Measurements from ENCODE around the gene ATP11A. TPM values are rescaled to one million over a fixed set of nuclear protein-coding genes. Genes with fewer than 3 reads are reported as not detected.

The ATP11A gene
- total and polyA plus RNA-seq, 11 donors: 20.5 to 146 (median 91.2) TPM

DNA sequence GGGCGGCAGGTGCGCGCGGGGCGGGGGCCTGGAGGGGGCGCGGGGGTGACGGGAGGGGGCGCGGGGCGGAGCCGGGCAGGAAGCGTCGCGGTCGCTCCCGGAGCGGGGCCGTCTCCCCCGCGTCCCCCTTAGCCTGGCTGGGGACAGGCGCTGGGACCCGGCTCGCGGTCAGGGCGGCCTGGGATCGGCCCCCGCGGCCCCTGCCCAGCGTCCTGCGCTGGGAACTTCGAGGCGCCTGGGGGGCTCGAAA lies 204.5 kb downstream of the ATP11A start:
- intact Hi-C loops (cut with DNase I): no loop called here
- ATAC-seq (no peak), DNase-seq (peak in 2 of 5 donors; percentile 22 to 56)
- H3K4me1 ChIP-seq: peaks cover 4 to 28% (median 20%) of the 10 kb centered on the region in 12 donors
- TF ChIP-seq, protein P1, sequence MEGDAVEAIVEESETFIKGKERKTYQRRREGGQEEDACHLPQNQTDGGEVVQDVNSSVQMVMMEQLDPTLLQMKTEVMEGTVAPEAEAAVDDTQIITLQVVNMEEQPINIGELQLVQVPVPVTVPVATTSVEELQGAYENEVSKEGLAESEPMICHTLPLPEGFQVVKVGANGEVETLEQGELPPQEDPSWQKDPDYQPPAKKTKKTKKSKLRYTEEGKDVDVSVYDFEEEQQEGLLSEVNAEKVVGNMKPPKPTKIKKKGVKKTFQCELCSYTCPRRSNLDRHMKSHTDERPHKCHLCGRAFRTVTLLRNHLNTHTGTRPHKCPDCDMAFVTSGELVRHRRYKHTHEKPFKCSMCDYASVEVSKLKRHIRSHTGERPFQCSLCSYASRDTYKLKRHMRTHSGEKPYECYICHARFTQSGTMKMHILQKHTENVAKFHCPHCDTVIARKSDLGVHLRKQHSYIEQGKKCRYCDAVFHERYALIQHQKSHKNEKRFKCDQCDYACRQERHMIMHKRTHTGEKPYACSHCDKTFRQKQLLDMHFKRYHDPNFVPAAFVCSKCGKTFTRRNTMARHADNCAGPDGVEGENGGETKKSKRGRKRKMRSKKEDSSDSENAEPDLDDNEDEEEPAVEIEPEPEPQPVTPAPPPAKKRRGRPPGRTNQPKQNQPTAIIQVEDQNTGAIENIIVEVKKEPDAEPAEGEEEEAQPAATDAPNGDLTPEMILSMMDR (IDR thresholded peaks at IDR 0.05): no peak
- no peak for TF ChIP-seq POLR2A (IDR thresholded peaks at IDR 0.05)
- peaks cover 0 to 33% (median 20%) of the 10 kb centered on the region in 9 donors for H3K27me3 ChIP-seq
- H3K36me3 ChIP-seq: no peaks in the 10 kb centered on the region
- WGBS, 4 donors: 0 to 1% (median 1%) methylated on average over 12 to 34 of the region's 34 CpGs
- H3K9me3 ChIP-seq: no peaks in the 10 kb centered on the region
- peak overlapping the region; percentile 32 to 62 (median 52) for H3K4me3 ChIP-seq
- no peak overlapping the region for H3K27ac ChIP-seq

DNA sequence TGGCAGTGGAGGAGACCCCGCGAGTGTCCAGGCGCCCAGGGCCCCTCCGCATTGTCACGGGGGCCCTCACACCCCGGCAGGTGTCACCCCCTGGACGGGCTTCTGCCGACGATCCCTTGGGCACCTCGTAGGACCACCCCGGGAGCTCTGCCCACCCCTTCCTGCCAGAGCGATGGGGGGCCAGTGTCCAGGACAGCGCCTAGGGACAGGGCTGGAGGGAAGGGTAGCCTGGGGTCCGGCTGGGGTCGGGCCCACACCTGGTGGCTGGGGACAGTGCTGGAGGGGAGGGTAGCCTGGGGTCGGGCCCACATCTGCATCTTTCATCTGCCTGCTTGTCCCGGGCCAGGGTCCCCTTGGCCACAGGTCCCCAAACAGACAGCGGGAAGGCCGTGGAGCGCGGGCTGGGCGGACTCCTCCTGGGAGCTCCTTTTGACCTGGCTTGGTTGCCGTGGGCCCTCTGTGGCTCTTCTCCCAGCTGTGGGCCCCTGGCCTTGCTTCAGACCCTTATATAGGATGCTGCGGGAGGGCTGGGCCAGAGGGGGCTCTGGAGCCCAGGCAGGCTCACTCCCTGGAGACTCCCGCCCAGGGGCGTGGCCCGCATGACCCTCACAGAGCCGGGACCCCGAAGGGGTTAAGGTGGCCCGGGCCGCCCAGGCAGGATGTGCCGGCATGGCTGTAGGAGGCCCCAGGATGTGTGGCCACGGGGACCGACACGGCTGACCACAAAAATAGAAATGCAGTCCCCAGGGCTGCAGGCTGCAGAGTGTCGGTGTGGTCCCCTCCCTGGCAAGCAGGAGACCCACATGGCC lies 205.0 kb downstream of the ATP11A start:
- peaks cover 0 to 33% (median 20%) of the 10 kb centered on the region in 9 donors for H3K27me3 ChIP-seq
- 4 to 11% (median 7%) methylated on average over 21 to 36 of the region's 36 CpGs for WGBS, 4 donors
- DNase-seq: peak in 2 of 5 donors; percentile 31 to 57

DNA sequence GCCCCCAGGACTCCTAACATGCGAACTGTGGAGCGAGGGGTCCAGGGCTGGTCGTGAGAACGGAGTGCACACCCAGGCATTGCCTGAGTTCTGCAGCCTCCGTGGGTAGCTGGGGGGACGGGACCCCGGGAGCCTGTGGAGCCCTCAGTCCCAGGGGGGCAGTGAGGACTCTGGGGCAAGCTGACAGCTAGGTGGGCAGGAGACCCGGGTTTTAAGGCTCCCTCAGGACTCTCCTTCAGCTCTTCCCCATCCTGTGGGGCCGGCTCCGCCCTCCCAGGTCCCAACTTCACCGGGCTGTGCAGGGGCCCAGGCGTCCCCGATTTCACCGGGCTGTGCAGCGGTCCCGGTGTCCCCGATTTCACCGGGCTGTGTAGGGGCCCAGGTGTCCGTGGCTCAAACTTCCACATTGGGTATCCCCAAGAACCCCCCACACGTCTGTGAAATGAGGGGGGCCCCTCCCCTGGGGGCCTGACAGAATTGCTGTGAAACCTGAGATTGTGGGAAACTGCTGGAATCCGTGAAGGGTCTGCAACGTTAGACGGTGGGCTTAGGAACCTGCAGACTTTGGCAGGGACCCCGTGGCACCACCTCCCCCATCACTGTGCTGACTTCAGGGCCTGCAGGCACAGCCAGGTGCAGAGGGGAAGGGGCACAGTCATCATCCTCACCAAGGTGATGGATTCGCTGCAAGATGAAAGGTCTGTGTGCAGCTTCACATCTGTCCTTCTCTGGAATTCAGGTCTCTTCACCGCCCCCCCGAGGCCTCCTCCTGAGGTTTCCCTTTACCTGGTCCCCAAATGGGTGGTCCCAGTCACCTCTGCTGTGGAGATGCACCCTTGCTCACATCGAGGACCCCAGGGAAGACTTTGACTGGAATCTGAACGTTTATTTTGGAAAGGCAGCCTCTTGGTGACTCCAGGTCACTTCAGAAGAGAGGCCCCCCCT lies 206.0 kb downstream of the ATP11A start:
- ATAC-seq: peak in 1 of 4 donors; percentile 2
- Histone ChIP-seq H3K36me3 (no peaks in the 10 kb centered on the region), H3K4me3 (peak overlapping the region in 4 of 12 donors; percentile 46 to 58 (median 52)), H3K27ac (no peak overlapping the region), H3K9me3 (no peaks in the 10 kb centered on the region), H3K27me3 (peaks cover 0 to 33% (median 20%) of the 10 kb centered on the region in 9 donors), H3K4me1 (peaks cover 4 to 28% (median 20%) of the 10 kb centered on the region in 12 donors)
- DNase-seq: peak in 2 of 5 donors; percentile 21 to 34
- intact Hi-C loops (cut with DNase I): no loop called here
- TF ChIP-seq, protein P1 (IDR thresholded peaks at IDR 0.05): no peak
- TF ChIP-seq POLR2A (IDR thresholded peaks at IDR 0.05): no peak
- 60 to 66% (median 65%) methylated on average over 13 to 29 of the region's 29 CpGs for WGBS, 4 donors

More for the DNA sequence above, 205.0 kb downstream of the ATP11A start:
- Histone ChIP-seq H3K27ac (no peak overlapping the region), H3K9me3 (no peaks in the 10 kb centered on the region), H3K4me3 (peak overlapping the region; percentile 32 to 62 (median 52)), H3K4me1 (peaks cover 4 to 28% (median 20%) of the 10 kb centered on the region in 12 donors), H3K36me3 (no peaks in the 10 kb centered on the region)
- peak in 1 of 4 donors; percentile 42 for ATAC-seq
- TF ChIP-seq, protein P1 (IDR thresholded peaks at IDR 0.05): no peak
- TF ChIP-seq POLR2A (IDR thresholded peaks at IDR 0.05): no peak
- intact Hi-C loops (cut with DNase I): no loop called here
